Bronchial epithelial cell (primary cell): ENCODE measurements around the gene TRIM28. TPM values are rescaled to one million over a fixed set of nuclear protein-coding genes. Genes with fewer than 3 reads are reported as not detected.
A peak's percentile ranks its signal among the peaks of the same experiment; 100 is the strongest.

Experiments
- DNase-seq: peaks from one replicate; pipeline ENCODE4 v3.0.0-alpha.2; 2010; ENCODE audit warnings: low read depth
- FAIRE-seq: peaks from 2 replicates; lab custom pipeline; 2011; peaks lifted over from hg19 to GRCh38; lab: Jason Lieb, UNC
- H3K27me3 ChIP-seq: 2 replicates; pipeline ENCODE4 v1.5.1; 2011; ENCODE audit warnings: low read length; ENCODE audit not compliant: control insufficient read depth, insufficient read depth
- H3K36me3 ChIP-seq: 2 replicates; pipeline ENCODE4 v1.5.1; 2011; ENCODE audit warnings: low read length; ENCODE audit not compliant: control insufficient read depth, insufficient read depth
- H3K4me3 ChIP-seq: 2 replicates; pipeline ENCODE4 v1.5.1; 2011; ENCODE audit warnings: mild to moderate bottlenecking, low read depth, low read length, control low read depth
- total RNA-seq: library from RNA; depleted of rRNA; stranded (reverse); fragments of >200 nt; gene quantifications from 2 replicates; pipeline ENCODE4 v1.2.1, GENCODE V29; 2014
- TF ChIP-seq, protein P1 (sequence below): IDR thresholded peaks from 2 replicates; pipeline ENCODE4 v1.5.1; 2011; ENCODE audit warnings: mild to moderate bottlenecking, moderate library complexity, low read length, control low read depth, inconsistent platforms; ENCODE audit not compliant: insufficient read depth, severe bottlenecking

Gene TRIM28
- total RNA-seq, 1 donor from 2014 or later = 277 TPM

DNA sequence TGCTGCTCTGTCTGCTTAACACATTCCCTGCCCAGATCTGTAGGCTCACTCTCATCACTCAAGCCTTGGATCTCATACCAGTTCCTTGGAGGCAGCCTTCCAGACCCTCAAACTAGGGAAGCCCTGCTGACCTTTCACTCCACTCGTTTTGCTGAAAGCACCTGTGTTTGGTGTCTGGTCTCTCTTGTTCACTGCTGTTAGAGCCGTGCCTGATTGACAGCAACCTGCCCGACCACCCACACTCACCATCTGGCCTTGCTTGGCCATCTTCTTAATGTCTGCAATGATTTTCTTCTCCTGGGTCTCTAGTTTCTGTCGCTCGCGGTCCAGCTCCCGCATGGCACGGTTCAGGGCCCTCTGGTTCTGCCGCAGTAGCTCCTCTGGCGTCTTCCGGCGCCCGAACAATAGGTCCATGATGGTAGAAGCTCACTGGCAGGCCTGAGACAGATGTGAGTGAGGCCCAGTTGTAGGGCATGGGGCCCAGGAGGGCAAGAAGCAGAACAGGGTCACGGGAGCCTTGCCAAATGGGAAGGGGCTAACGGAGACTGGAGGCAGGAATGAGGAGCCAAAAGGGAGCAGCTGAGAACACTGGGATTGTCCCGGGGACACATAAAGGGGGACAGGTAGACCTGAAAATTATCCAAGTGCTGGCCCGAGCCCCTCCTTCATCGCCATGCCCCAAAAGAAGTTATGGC, 10.1 kb downstream of the TRIM28 start:
- Histone ChIP-seq H3K36me3 (peaks cover 33% of the 10 kb centered on the region), H3K4me3 (peak overlapping the region; percentile 91), H3K27me3 (no peaks in the 10 kb centered on the region)
- FAIRE-seq = no peak
- TF ChIP-seq, protein P1, sequence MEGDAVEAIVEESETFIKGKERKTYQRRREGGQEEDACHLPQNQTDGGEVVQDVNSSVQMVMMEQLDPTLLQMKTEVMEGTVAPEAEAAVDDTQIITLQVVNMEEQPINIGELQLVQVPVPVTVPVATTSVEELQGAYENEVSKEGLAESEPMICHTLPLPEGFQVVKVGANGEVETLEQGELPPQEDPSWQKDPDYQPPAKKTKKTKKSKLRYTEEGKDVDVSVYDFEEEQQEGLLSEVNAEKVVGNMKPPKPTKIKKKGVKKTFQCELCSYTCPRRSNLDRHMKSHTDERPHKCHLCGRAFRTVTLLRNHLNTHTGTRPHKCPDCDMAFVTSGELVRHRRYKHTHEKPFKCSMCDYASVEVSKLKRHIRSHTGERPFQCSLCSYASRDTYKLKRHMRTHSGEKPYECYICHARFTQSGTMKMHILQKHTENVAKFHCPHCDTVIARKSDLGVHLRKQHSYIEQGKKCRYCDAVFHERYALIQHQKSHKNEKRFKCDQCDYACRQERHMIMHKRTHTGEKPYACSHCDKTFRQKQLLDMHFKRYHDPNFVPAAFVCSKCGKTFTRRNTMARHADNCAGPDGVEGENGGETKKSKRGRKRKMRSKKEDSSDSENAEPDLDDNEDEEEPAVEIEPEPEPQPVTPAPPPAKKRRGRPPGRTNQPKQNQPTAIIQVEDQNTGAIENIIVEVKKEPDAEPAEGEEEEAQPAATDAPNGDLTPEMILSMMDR = no peak
- no peak for DNase-seq

DNA sequence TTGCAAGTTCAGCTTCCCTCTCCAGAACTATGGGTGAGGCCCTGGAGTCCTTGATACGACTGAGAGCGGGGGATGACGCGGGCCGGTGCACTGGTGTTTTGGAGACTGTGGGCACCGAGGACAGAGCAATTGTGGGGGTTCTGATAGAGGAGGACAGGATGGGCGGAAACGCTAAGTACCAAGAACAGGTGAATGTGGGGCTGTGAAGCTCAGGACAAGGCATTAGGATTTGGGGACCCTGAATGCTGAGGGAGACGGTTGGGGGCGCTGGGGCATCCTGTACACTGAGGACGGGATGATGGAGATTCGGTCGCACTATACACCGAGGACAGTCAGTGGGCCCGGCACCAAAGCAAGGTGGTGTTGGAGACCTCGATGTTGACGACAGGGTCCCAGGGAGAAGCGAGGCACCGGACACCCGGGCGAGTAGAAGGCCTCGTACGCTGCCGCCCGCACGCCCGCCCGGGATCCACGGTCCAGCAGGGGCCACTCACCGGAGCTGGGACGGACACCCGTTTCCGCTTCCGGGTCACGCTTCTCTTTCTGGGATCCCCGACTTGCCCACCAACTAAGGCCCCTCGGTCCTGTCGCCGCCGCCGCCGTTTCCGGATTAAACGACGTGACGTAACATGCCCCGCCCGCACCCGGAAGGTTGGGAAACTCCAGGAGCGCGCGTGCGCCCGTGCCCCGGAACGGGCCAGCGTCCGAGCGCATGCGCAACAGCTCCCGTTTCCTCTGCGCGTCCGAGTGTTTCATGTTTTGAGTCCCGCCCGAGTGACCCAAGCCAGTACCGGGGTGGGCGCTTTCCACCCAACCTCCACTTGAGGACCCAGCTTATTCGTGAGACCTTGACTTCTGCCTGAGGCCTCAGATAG, 10.9 kb downstream of the TRIM28 start, which contains the start of gene CHMP2A:
Gene CHMP2A, minus strand, starts transcription at position 612 of the 875 bp plus-strand sequence. CDS start 893 bp downstream, outside the sequence.
- peak within 1 kb of the TSS; percentile 91 for H3K4me3 ChIP-seq
- peaks cover 28% of the 10 kb centered on the region for H3K36me3 ChIP-seq
- no peaks in the 10 kb centered on the region for H3K27me3 ChIP-seq
- FAIRE-seq = no peak
- TF ChIP-seq, protein P1 = no peak
- peak; percentile 81 for DNase-seq

DNA sequence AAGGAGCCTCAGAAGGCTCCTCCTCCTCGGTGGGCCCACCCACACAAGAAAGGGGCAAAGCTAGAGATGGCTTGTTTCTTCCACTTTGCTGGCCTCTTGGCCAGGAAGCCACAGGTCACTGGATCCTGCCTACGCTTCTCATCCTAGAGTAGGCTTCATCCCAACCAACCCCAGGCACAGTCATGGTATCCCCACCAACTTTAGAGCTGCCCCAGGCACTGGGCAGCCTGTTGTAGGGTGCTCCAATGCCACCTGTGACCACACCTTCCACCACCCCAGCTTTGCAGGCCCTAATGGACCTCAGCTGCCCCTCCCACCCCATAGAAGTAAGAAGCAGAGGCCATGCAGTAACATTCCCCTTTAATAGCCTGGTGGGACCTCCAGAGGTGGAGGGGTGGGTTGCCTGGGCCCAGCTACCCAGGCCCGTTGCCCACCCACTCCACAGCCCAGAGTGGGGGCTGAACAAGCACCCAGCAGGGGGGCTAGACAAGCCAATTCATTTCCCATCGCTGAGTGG, 11.6 kb downstream of the TRIM28 start:
- FAIRE-seq = no peak
- Histone ChIP-seq H3K36me3 (peaks cover 22% of the 10 kb centered on the region), H3K27me3 (no peaks in the 10 kb centered on the region), H3K4me3 (peak overlapping the region; percentile 91)
- TF ChIP-seq, protein P1 = no peak
- no peak for DNase-seq

DNA sequence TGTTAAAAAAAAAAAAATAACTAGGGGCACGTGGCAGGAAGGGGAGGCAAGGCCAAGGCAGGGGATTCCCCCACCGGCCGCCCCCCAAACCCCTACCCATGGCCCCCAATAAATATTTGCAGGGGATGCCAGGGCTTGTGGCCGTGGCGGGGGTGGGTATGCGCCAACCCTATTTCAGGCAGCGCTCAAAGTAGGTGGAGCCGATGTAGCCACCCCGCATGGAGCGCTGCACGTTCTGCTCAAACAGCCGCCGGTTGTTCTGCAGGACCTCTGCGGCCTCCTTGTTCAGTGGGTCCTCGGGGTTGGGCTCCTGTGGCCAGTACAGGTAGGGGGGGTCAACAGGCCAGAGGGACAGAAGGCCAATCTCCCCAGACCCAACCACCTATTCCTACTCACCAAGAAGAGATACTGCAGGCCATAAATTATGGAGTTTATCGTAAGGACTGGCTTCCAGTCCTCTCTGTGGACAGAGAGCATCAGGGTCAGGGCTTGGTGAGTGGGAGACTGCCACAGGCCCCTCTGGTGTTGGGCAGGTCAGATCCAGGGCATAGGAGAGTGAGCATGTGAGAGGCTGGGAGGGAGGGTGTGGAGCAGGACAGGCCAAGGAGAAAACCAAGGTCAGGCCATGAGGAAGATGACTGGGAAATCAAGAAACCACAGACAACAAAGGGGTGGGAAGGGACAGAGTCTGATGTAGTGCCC, 12.2 kb downstream of the TRIM28 start:
- TF ChIP-seq, protein P1 = no peak
- H3K27me3 ChIP-seq = no peaks in the 10 kb centered on the region
- H3K4me3 ChIP-seq = no peak overlapping the region
- DNase-seq (no peak), FAIRE-seq (no peak)
- peaks cover 17% of the 10 kb centered on the region for H3K36me3 ChIP-seq

DNA sequence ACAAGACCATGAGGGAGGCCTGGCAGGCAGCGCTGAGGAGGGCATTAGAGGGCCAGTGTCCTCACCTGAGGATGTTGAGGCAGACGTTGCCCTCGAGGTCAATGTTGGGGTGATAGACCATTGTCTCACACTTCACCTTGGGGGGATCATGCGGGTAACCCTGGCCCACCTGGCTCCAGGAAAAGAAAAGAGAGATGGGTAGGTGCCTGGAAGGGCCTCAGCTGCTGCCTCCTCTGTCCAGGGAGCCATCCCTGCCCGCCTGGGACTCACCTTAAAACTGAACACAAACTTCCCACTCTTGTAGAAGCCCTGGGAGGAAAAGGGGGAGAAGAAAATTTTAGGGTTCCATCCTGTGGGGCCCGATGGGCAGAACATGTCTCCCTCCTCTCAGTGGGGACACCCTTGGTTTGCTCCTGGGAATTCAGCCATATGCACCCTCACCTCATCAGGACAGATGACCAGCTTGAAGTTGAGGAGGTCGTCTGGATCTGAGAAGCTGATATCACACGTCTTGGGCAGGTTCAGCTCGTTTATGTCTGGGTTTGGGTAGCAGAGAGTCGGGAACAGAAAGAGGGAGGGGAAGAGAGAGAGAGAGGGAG, 12.9 kb downstream of the TRIM28 start:
- H3K36me3 ChIP-seq = peaks cover 16% of the 10 kb centered on the region
- DNase-seq (no peak), FAIRE-seq (no peak)
- H3K27me3 ChIP-seq = no peaks in the 10 kb centered on the region
- TF ChIP-seq, protein P1 = no peak
- H3K4me3 ChIP-seq = peak overlapping the region; percentile 89
